Skin of body (tissue), 2 donors: ENCODE measurements around the gene LGALS3BP. TPM values are rescaled to one million over a fixed set of nuclear protein-coding genes. Genes with fewer than 3 reads are reported as not detected.
"Not testable (repeated sequence)": the region's sequence is repeated elsewhere in the genome, so short reads cannot be mapped to it uniquely, and the experiment has no call there.

Experiments used
- DNase-seq: peaks from one replicate; lab custom pipeline; 2025; lab: John Stamatoyannopoulos, UW
- total RNA-seq: library from RNA; depleted of rRNA; stranded (reverse); fragments of >200 nt; gene quantifications from one replicate; pipeline ENCODE4 v1.2.3, GENCODE V29; 2014

Gene LGALS3BP
- total RNA-seq, result 52.1 TPM

- peak; percentile 42 for DNase-seq
Observed at GRCh38 chr17:78979780-78980623, at the start of gene LGALS3BP. Gene LGALS3BP, minus strand, starts transcription at chr17:78979923. Its CDS starts 2,732 bp downstream, at chr17:78977191.

GRCh38 chr17:79028496-79029326 lies 49.0 kb upstream of the LGALS3BP start:
- DNase-seq, result no peak

- no peak for DNase-seq
Observed at GRCh38 chr17:79027925-79028491, 48.3 kb upstream of the LGALS3BP start.

- no peak for DNase-seq
Observed at GRCh38 chr17:79027274-79027924, 47.7 kb upstream of the LGALS3BP start.

GRCh38 chr17:79026376-79027273 lies 46.9 kb upstream of the LGALS3BP start:
- peak; percentile 39 for DNase-seq

- no peak for DNase-seq
Observed at GRCh38 chr17:79024901-79025737, 45.4 kb upstream of the LGALS3BP start.

GRCh38 chr17:79023886-79024771 lies 44.4 kb upstream of the LGALS3BP start, which contains the start of gene C1QTNF1:
Gene C1QTNF1, plus strand, starts transcription at chr17:79024169. Its CDS starts 19,800 bp downstream, at chr17:79043969.
- DNase-seq, result peak; percentile 59

- DNase-seq, result no peak
Observed at GRCh38 chr17:79023180-79023705, 43.5 kb upstream of the LGALS3BP start.

- DNase-seq, result no peak
Observed at GRCh38 chr17:79022507-79022991, 42.8 kb upstream of the LGALS3BP start.

GRCh38 chr17:79021929-79022328 lies 42.2 kb upstream of the LGALS3BP start:
- not testable (repeated sequence) for DNase-seq

- no peak for DNase-seq
Observed at GRCh38 chr17:79020631-79021301, 41.0 kb upstream of the LGALS3BP start.

GRCh38 chr17:79019632-79020584 lies 40.2 kb upstream of the LGALS3BP start:
- DNase-seq, result peak; percentile 56

- DNase-seq, result no peak
Observed at GRCh38 chr17:79019261-79019631, 39.5 kb upstream of the LGALS3BP start.

- no peak for DNase-seq
Observed at GRCh38 chr17:79018370-79018695, 38.6 kb upstream of the LGALS3BP start.

- DNase-seq, result no peak
Observed at GRCh38 chr17:79017546-79018369, 38.0 kb upstream of the LGALS3BP start.
